ENCODE results near the gene CACNA1C.

DNA sequence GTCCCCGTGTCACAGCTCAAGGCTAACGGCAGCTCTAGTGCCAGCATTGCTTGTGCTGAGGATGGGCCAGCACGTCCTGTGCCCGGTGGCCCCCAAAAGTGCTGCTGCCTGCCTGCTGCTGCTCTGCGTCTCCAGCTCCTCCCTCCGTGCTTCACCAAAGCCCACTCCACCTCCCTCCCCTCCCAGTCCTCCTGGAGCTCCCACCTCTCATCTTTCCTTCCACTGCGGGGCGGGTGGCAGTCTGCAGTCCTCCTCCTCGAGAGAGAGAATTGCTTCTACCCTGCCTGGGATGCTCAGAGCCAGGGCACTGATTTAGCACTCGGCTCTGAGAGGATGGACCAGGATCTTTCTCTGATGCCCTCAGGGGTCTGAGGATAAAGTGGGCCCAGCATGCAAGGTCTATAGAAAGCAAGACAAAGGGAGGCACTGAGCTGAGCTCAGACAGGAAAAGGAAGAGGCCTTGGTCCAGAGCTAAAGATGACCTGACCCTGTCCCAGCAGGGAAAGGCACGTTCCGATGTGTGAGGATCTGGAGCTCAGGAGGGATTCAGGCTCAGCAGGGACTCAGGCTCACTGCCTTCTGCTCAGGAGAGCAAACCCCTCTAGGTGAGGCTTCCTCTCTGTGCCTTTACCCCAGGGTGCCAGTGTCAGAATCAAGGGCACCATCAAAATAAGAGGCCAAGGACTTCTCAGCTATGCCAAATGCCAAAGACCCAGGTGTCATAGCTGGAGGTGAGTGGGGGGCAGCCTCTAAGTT lies 628.8 kb downstream of the CACNA1C start:
- TF ChIP-seq, protein P1, sequence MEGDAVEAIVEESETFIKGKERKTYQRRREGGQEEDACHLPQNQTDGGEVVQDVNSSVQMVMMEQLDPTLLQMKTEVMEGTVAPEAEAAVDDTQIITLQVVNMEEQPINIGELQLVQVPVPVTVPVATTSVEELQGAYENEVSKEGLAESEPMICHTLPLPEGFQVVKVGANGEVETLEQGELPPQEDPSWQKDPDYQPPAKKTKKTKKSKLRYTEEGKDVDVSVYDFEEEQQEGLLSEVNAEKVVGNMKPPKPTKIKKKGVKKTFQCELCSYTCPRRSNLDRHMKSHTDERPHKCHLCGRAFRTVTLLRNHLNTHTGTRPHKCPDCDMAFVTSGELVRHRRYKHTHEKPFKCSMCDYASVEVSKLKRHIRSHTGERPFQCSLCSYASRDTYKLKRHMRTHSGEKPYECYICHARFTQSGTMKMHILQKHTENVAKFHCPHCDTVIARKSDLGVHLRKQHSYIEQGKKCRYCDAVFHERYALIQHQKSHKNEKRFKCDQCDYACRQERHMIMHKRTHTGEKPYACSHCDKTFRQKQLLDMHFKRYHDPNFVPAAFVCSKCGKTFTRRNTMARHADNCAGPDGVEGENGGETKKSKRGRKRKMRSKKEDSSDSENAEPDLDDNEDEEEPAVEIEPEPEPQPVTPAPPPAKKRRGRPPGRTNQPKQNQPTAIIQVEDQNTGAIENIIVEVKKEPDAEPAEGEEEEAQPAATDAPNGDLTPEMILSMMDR (IDR thresholded peaks at IDR 0.05) = no peak
- no peak for TF ChIP-seq POLR2AphosphoS5 (IDR thresholded peaks at IDR 0.05)

All from upper lobe of left lung (tissue), 4 donors.